ENCODE measurements around the gene VAPB.

- no peak for TF ChIP-seq CTCF (IDR thresholded peaks at IDR 0.05)
- no peak for TF ChIP-seq POLR2A (IDR thresholded peaks at IDR 0.05)
- no peak for TF ChIP-seq POLR2AphosphoS5 (IDR thresholded peaks at IDR 0.05)
- no peak for TF ChIP-seq EP300 (IDR thresholded peaks at IDR 0.05)
Observed at GRCh38 chr20:58438970-58439808, 50.2 kb downstream of the VAPB start.
